Calu3 (cell line): ENCODE measurements around the gene WDR44. TPM values are rescaled to one million over a fixed set of nuclear protein-coding genes. Genes with fewer than 3 reads are reported as not detected.

Source experiments
- BruUV-seq: library from RNA; stranded (reverse); fragments of 400-500 nt; replicated peaks from 2 replicates; lab custom pipeline; 2021; lab: Mats Ljungman, UMichigan
- CTCF ChIA-PET: fragments of 300-600 bp; sonication (Branson Sonifier 250); formaldehyde crosslinking; loops from one replicate; lab custom pipeline; 2022; ENCODE audit warnings: antibody characterized with exemption; lab: Charles Lee
- DNase-seq: peaks from one replicate; pipeline ENCODE4 v3.0.0; 2022
- H3K27ac Mint-ChIP-seq: one replicate; pipeline ENCODE4 v1.8.0; 2022; ENCODE audit warnings: mixed read lengths; ENCODE audit not compliant: unreplicated experiment
- H3K27me3 Mint-ChIP-seq: one replicate; pipeline ENCODE4 v1.8.0; 2022; ENCODE audit warnings: mixed read lengths; ENCODE audit not compliant: unreplicated experiment
- H3K36me3 Mint-ChIP-seq: one replicate; pipeline ENCODE4 v1.8.0; 2022; ENCODE audit warnings: mild to moderate bottlenecking, moderate library complexity, mixed read lengths; ENCODE audit not compliant: insufficient read depth, unreplicated experiment
- H3K4me1 Mint-ChIP-seq: one replicate; pipeline ENCODE4 v1.8.0; 2022; ENCODE audit warnings: mild to moderate bottlenecking, low read depth, mixed read lengths; ENCODE audit not compliant: unreplicated experiment
- H3K4me3 Mint-ChIP-seq: one replicate; pipeline ENCODE4 v1.8.0; 2022; ENCODE audit warnings: mild to moderate bottlenecking, low read depth, moderate library complexity, mixed read lengths; ENCODE audit not compliant: unreplicated experiment
- H3K9me3 Mint-ChIP-seq: one replicate; pipeline ENCODE4 v1.8.0; 2022; ENCODE audit warnings: low read depth, mixed read lengths; ENCODE audit not compliant: unreplicated experiment
- CTCF ChIP-seq: fragments of 200-600 bp; IDR thresholded peaks from one replicate; pipeline ENCODE4 v1.8.0; 2022; ENCODE audit warnings: antibody characterized with exemption; ENCODE audit not compliant: unreplicated experiment
- intact Hi-C: fragments of 100-400 bp; cut with micrococcal nuclease; formaldehyde crosslinking; loops from one replicate; pipeline ENCODE4 v1.10.0; 2022; ENCODE audit not compliant: unreplicated experiment
- total RNA-seq: library from RNA; stranded (reverse); gene quantifications from 2 replicates; pipeline ENCODE4 v1.2.3, GENCODE V29; 2022

The WDR44 gene
- total RNA-seq, 1 experiment from 2014 or later = 15.8 TPM

- intact Hi-C loops = no loop called here
- H3K9me3 Mint-ChIP-seq = no peaks in the 10 kb centered on the region
- no TSS peak for BruUV-seq
- TF ChIP-seq CTCF = no peak
- no peak overlapping the region for H3K4me3 Mint-ChIP-seq
- H3K4me1 Mint-ChIP-seq = peaks cover 2% of the 10 kb centered on the region
- DNase-seq = no peak
- no peak overlapping the region for H3K27ac Mint-ChIP-seq
- H3K27me3 Mint-ChIP-seq = no peaks in the 10 kb centered on the region
- CTCF ChIA-PET = no interaction called here
- no peaks in the 10 kb centered on the region for H3K36me3 Mint-ChIP-seq
Observed at GRCh38 chrX:118360429-118361125, 14.7 kb downstream of the WDR44 start.

- DNase-seq = no peak
- H3K9me3 Mint-ChIP-seq = no peaks in the 10 kb centered on the region
- BruUV-seq = no TSS peak
- no peak overlapping the region for H3K27ac Mint-ChIP-seq
- CTCF ChIA-PET = no interaction called here
- H3K36me3 Mint-ChIP-seq = peaks cover 5% of the 10 kb centered on the region
- TF ChIP-seq CTCF = no peak
- H3K27me3 Mint-ChIP-seq = no peaks in the 10 kb centered on the region
- intact Hi-C loops = no loop called here
- H3K4me3 Mint-ChIP-seq = no peak overlapping the region
- H3K4me1 Mint-ChIP-seq = no peaks in the 10 kb centered on the region
Observed at GRCh38 chrX:118364261-118364660, 18.4 kb downstream of the WDR44 start.

- CTCF ChIA-PET = no interaction called here
- no peak for DNase-seq
- Mint-ChIP-seq H3K27me3 (no peaks in the 10 kb centered on the region), H3K4me1 (no peaks in the 10 kb centered on the region), H3K27ac (no peak overlapping the region), H3K36me3 (peaks cover 5% of the 10 kb centered on the region), H3K9me3 (no peaks in the 10 kb centered on the region), H3K4me3 (no peak overlapping the region)
- no TSS peak for BruUV-seq
- TF ChIP-seq CTCF = no peak
- intact Hi-C loops = no loop called here
Observed at GRCh38 chrX:118367338-118367737, 21.4 kb downstream of the WDR44 start.

GRCh38 chrX:118368398-118368797, 22.5 kb downstream of the WDR44 start:
- CTCF ChIA-PET = interaction anchor here (1.0 kb wide), 1 partner anchor 64 kb away, joined by 6 read pairs; no protein-coding TSS in a partner anchor
- no peak overlapping the region for H3K4me3 Mint-ChIP-seq
- no peaks in the 10 kb centered on the region for H3K27me3 Mint-ChIP-seq
- no peak for DNase-seq
- intact Hi-C loops = no loop called here
- BruUV-seq = no TSS peak
- no peak overlapping the region for H3K27ac Mint-ChIP-seq
- peaks cover 5% of the 10 kb centered on the region for H3K36me3 Mint-ChIP-seq
- H3K9me3 Mint-ChIP-seq = no peaks in the 10 kb centered on the region
- no peak for TF ChIP-seq CTCF
- no peaks in the 10 kb centered on the region for H3K4me1 Mint-ChIP-seq
